Measurements from ENCODE around the gene TMEM42. TPM values are rescaled to one million over a fixed set of nuclear protein-coding genes. Genes with fewer than 3 reads are reported as not detected.

TMEM42 gene
- total and polyA plus RNA-seq, 10 donors: 9.5 to 32.4 (median 14.8) TPM

- peaks cover 0 to 32% (median 0%) of the 10 kb centered on the region in 7 donors for H3K27me3 ChIP-seq (replicated peaks in 1 of 7)
- no peaks in the 10 kb centered on the region for H3K36me3 ChIP-seq
- TF ChIP-seq CTCF (IDR thresholded peaks at IDR 0.05 in 8 of 11, conservative IDR thresholded peaks at IDR 0.05 in 3 of 11) (no peak), POLR2A (IDR thresholded peaks at IDR 0.05) (no peak), POLR2AphosphoS5 (IDR thresholded peaks at IDR 0.05) (no peak)
- no peak for DNase-seq
- no peak overlapping the region for H3K27ac ChIP-seq
- H3K4me1 ChIP-seq: no peaks in the 10 kb centered on the region
- intact Hi-C loops (cut with DNase I; ENCODE audit: low total_unique reads): no loop called here
- WGBS, 5 donors: 66 to 85% (median 80%) methylated on average over 2 of the region's 2 CpGs
- peaks cover 0 to 5% (median 0%) of the 10 kb centered on the region in 8 donors for H3K9me3 ChIP-seq
- H3K4me3 ChIP-seq: no peak overlapping the region
Measured at GRCh38 chr3:44880284-44880683, 18.6 kb downstream of the TMEM42 start.

GRCh38 chr3:44883213-44883955, 21.7 kb downstream of the TMEM42 start:
- Histone ChIP-seq H3K4me1 (no peaks in the 10 kb centered on the region), H3K36me3 (no peaks in the 10 kb centered on the region), H3K9me3 (peaks cover 0 to 5% (median 0%) of the 10 kb centered on the region in 8 donors), H3K27me3 (replicated peaks in 1 of 7) (peaks cover 0 to 55% (median 0%) of the 10 kb centered on the region in 7 donors), H3K4me3 (no peak overlapping the region), H3K27ac (no peak overlapping the region)
- DNase-seq: no peak
- intact Hi-C loops (cut with DNase I; ENCODE audit: low total_unique reads): no loop called here
- 86 to 97% (median 92%) methylated on average over 3 to 5 of the region's 5 CpGs for WGBS, 5 donors
- TF ChIP-seq POLR2A (IDR thresholded peaks at IDR 0.05) (no peak), CTCF (IDR thresholded peaks at IDR 0.05 in 8 of 11, conservative IDR thresholded peaks at IDR 0.05 in 3 of 11) (no peak), POLR2AphosphoS5 (IDR thresholded peaks at IDR 0.05) (no peak)

- WGBS, 5 donors: 63 to 72% (median 71%) methylated on average over 4 of the region's 4 CpGs
- intact Hi-C loops (cut with DNase I; ENCODE audit: low total_unique reads): no loop called here
Measured at GRCh38 chr3:44883999-44884431, 22.3 kb downstream of the TMEM42 start.

More at GRCh38 chr3:44883999-44884431, 22.3 kb downstream of the TMEM42 start:
- no peak for TF ChIP-seq POLR2AphosphoS5 (IDR thresholded peaks at IDR 0.05)
- no peak for TF ChIP-seq CTCF (IDR thresholded peaks at IDR 0.05 in 8 of 11, conservative IDR thresholded peaks at IDR 0.05 in 3 of 11)
- TF ChIP-seq POLR2A (IDR thresholded peaks at IDR 0.05): no peak
- H3K27ac ChIP-seq: no peak overlapping the region
- H3K36me3 ChIP-seq: no peaks in the 10 kb centered on the region
- H3K27me3 ChIP-seq (replicated peaks in 1 of 7): peaks cover 0 to 55% (median 0%) of the 10 kb centered on the region in 7 donors
- no peak for DNase-seq
- H3K4me1 ChIP-seq: no peaks in the 10 kb centered on the region
- H3K9me3 ChIP-seq: peaks cover 0 to 5% (median 0%) of the 10 kb centered on the region in 8 donors
- no peak overlapping the region for H3K4me3 ChIP-seq

Data from spleen (tissue), 11 donors.